Liver (tissue), 9 donors: ENCODE data around the gene CDKN1A. TPM values are rescaled to one million over a fixed set of nuclear protein-coding genes. Genes with fewer than 3 reads are reported as not detected.
A peak's percentile ranks its signal among the peaks of the same experiment; 100 is the strongest.

Experiments
- DNase-seq: peaks from one replicate; pipeline ENCODE4 v3.0.0-alpha.2; 2017; ENCODE audit warnings: low spot score
- H3K27ac ChIP-seq, 2 donors: one replicate each; pipeline ENCODE4 v1.7.0; 2013; ENCODE audit warnings: inconsistent platforms in 2 of 2, low read length in 2 of 2, control low read depth in 1 of 2, low read depth in 1 of 2, mild to moderate bottlenecking in 1 of 2
- H3K27me3 ChIP-seq, 4 donors: one replicate each; pipeline versions ENCODE4 v1.6.1 to v1.7.0; 2013; ENCODE audit warnings: low read length in 3 of 4, inconsistent platforms in 1 of 4, mild to moderate bottlenecking in 1 of 4, moderate library complexity in 1 of 4; ENCODE audit not compliant: control insufficient read depth in 4 of 4, insufficient read depth in 4 of 4
- H3K36me3 ChIP-seq, 4 donors: one replicate each; pipeline versions ENCODE4 v1.6.1 to v1.7.0; 2013; ENCODE audit warnings: low read length in 3 of 4, mild to moderate bottlenecking in 3 of 4, low read depth in 1 of 4, moderate library complexity in 1 of 4; ENCODE audit not compliant: control insufficient read depth in 4 of 4, insufficient read depth in 3 of 4
- H3K4me1 ChIP-seq, 4 donors: one replicate each; pipeline versions ENCODE4 v1.6.1 to v1.7.0; 2013; ENCODE audit warnings: low read length in 3 of 4, mild to moderate bottlenecking in 3 of 4, moderate library complexity in 1 of 4; ENCODE audit not compliant: control insufficient read depth in 4 of 4, insufficient read depth in 4 of 4
- H3K4me3 ChIP-seq, 3 donors: one replicate each; pipeline versions ENCODE4 v1.6.1 to v1.7.0; 2013; ENCODE audit warnings: low read length in 3 of 3, control low read depth in 1 of 3, low read depth in 1 of 3, mild to moderate bottlenecking in 1 of 3
- H3K9ac ChIP-seq, 2 donors: one replicate each; pipeline ENCODE4 v1.7.0; 2013; ENCODE audit warnings: low read length in 2 of 2, mild to moderate bottlenecking in 2 of 2, moderate library complexity in 2 of 2, control low read depth in 1 of 2, low read depth in 1 of 2
- H3K9me3 ChIP-seq, 4 donors: one replicate each; pipeline versions ENCODE4 v1.6.1 to v1.7.0; 2013; ENCODE audit warnings: low read length in 3 of 4; ENCODE audit not compliant: control insufficient read depth in 4 of 4
- ATF3 ChIP-seq: IDR thresholded peaks from 2 replicates; pipeline ENCODE4 v1.6.1; 2016; ENCODE audit warnings: antibody characterized with exemption
- CTCF ChIP-seq: fragments of 150-350 bp; IDR thresholded peaks from 2 replicates; pipeline ENCODE4 v1.5.1; 2017; ENCODE audit warnings: improper control_type of control experiment, low read depth, low read length; ENCODE audit not compliant: missing input control
- EGR1 ChIP-seq, 2 donors: IDR thresholded peaks; 2 replicates each; pipeline ENCODE4 v1.6.1; 2016 to 2018; ENCODE audit warnings: antibody characterized with exemption in 2 of 2, low read depth in 2 of 2
- FOXA1 ChIP-seq: IDR thresholded peaks from 2 replicates; pipeline ENCODE4 v1.6.1; 2016; ENCODE audit warnings: antibody characterized with exemption
- FOXA2 ChIP-seq: IDR thresholded peaks from 2 replicates; pipeline ENCODE4 v1.6.1; 2016; ENCODE audit warnings: antibody characterized with exemption
- GABPA ChIP-seq, 2 donors: IDR thresholded peaks in 1 of 2; conservative IDR thresholded peaks in 1 of 2; 2 replicates each; pipeline ENCODE4 v1.6.1; 2016; ENCODE audit warnings: antibody characterized with exemption in 2 of 2, mild to moderate bottlenecking in 1 of 2, moderate library complexity in 1 of 2
- HNF4A ChIP-seq, 2 donors: conservative IDR thresholded peaks; 2 replicates each; pipeline ENCODE4 v1.6.1; 2016; ENCODE audit warnings: antibody characterized with exemption in 2 of 2, mild to moderate bottlenecking in 2 of 2
- HNF4G ChIP-seq: IDR thresholded peaks from 2 replicates; pipeline ENCODE4 v1.6.1; 2016; ENCODE audit warnings: antibody characterized with exemption
- JUND ChIP-seq, 2 donors: IDR thresholded peaks; 2 replicates each; pipeline ENCODE4 v1.6.1; 2016; ENCODE audit warnings: antibody characterized with exemption in 2 of 2
- NR2F2 ChIP-seq: IDR thresholded peaks from 2 replicates; pipeline ENCODE4 v1.6.1; 2016; ENCODE audit warnings: antibody characterized with exemption
- RAD21 ChIP-seq, 2 donors: IDR thresholded peaks; 2 replicates each; pipeline ENCODE4 v1.6.1; 2016; ENCODE audit warnings: antibody characterized with exemption in 2 of 2, mild to moderate bottlenecking in 2 of 2
- RXRA ChIP-seq, 2 donors: IDR thresholded peaks; 2 replicates each; pipeline ENCODE4 v1.6.1; 2017 to 2018; ENCODE audit warnings: antibody characterized with exemption in 2 of 2, mild to moderate bottlenecking in 1 of 2
- SP1 ChIP-seq: IDR thresholded peaks from 2 replicates; pipeline ENCODE4 v1.6.1; 2018; ENCODE audit warnings: antibody characterized with exemption, mild to moderate bottlenecking
- TAF1 ChIP-seq: conservative IDR thresholded peaks from 2 replicates; pipeline ENCODE4 v1.6.1; 2016; ENCODE audit warnings: antibody characterized with exemption, mild to moderate bottlenecking
- YY1 ChIP-seq: IDR thresholded peaks from 2 replicates; pipeline ENCODE4 v1.6.1; 2016; ENCODE audit warnings: antibody characterized with exemption, mild to moderate bottlenecking
- ZBTB33 ChIP-seq: IDR thresholded peaks from 2 replicates; pipeline ENCODE4 v1.6.1; 2016; ENCODE audit warnings: antibody characterized with exemption
- WGBS: extraction: QIAGEN DNeasy Blood & Tissue Kit; methylation state at CpG from one replicate; pipeline ENCODE4 v1.1.7; 2013; 5-methylcytosine and 5-hydroxymethylcytosine counted together
- polyA plus RNA-seq, 2 donors: library from polyadenylated mRNA; stranded (reverse) in 1 of 2; unstranded in 1 of 2; fragments of 200-250 nt in 1 of 2; fragments of >200 nt in 1 of 2; fragmentation: Nextera tagmentation in 1 of 2; extraction: Ambion mirVana in 1 of 2; gene quantifications; one replicate each; pipeline versions ENCODE4 v1.2.1 to v1.2.3, GENCODE V29; 2013 to 2015
- total RNA-seq, 2 donors: library from RNA; depleted of rRNA; stranded (reverse); fragments of >200 nt; gene quantifications; one replicate each; pipeline ENCODE4 v1.2.3, GENCODE V29; 2014
- TF ChIP-seq, protein P1 (sequence below): IDR thresholded peaks from 2 replicates; pipeline ENCODE4 v1.6.1; 2016; ENCODE audit warnings: antibody characterized with exemption, mild to moderate bottlenecking
- TF ChIP-seq, protein P2 (sequence below): IDR thresholded peaks from 2 replicates; pipeline ENCODE4 v1.6.1; 2016; ENCODE audit warnings: antibody characterized with exemption
- donor health status: healthy.
- donor health status: healthy.
- donor health status: healthy.
- donor health status: healthy.
- donor health status: healthy.

CDKN1A gene
- total and polyA plus RNA-seq, 4 donors = 3.2 to 41.7 (median 20.5) TPM

- H3K4me3 ChIP-seq = no peak overlapping the region
Measured at GRCh38 chr6:36682328-36683144, 4.0 kb downstream of the CDKN1A start.

More at GRCh38 chr6:36682328-36683144, 4.0 kb downstream of the CDKN1A start:
- no peak for DNase-seq
- TF ChIP-seq NR2F2 (peak; percentile 67), HNF4G (peak; percentile 27), FOXA1 (no peak), HNF4A (conservative IDR thresholded peaks at IDR 0.05) (peak; percentile 63 to 80), GABPA (IDR thresholded peaks at IDR 0.05 in 1 of 2, conservative IDR thresholded peaks at IDR 0.05 in 1 of 2) (no peak), EGR1 (IDR thresholded peaks at IDR 0.05; ENCODE audit: low read depth in 2 of 2) (peak in 1 of 2 donors; percentile 38), RXRA (IDR thresholded peaks at IDR 0.05) (peak; percentile 77 to 90), RAD21 (IDR thresholded peaks at IDR 0.05) (peak; percentile 15 to 26), TAF1 (no peak), YY1 (no peak), JUND (IDR thresholded peaks at IDR 0.05) (peak; percentile 61 to 75), ATF3 (no peak), CTCF (no peak), FOXA2 (no peak), ZBTB33 (no peak), SP1 (peak; percentile 47)
- TF ChIP-seq, protein P1, sequence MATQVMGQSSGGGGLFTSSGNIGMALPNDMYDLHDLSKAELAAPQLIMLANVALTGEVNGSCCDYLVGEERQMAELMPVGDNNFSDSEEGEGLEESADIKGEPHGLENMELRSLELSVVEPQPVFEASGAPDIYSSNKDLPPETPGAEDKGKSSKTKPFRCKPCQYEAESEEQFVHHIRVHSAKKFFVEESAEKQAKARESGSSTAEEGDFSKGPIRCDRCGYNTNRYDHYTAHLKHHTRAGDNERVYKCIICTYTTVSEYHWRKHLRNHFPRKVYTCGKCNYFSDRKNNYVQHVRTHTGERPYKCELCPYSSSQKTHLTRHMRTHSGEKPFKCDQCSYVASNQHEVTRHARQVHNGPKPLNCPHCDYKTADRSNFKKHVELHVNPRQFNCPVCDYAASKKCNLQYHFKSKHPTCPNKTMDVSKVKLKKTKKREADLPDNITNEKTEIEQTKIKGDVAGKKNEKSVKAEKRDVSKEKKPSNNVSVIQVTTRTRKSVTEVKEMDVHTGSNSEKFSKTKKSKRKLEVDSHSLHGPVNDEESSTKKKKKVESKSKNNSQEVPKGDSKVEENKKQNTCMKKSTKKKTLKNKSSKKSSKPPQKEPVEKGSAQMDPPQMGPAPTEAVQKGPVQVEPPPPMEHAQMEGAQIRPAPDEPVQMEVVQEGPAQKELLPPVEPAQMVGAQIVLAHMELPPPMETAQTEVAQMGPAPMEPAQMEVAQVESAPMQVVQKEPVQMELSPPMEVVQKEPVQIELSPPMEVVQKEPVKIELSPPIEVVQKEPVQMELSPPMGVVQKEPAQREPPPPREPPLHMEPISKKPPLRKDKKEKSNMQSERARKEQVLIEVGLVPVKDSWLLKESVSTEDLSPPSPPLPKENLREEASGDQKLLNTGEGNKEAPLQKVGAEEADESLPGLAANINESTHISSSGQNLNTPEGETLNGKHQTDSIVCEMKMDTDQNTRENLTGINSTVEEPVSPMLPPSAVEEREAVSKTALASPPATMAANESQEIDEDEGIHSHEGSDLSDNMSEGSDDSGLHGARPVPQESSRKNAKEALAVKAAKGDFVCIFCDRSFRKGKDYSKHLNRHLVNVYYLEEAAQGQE = no peak
- TF ChIP-seq, protein P2, sequence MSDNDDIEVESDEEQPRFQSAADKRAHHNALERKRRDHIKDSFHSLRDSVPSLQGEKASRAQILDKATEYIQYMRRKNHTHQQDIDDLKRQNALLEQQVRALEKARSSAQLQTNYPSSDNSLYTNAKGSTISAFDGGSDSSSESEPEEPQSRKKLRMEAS = peak; percentile 49
- peak overlapping the region in 1 of 2 donors; percentile 33 for H3K9ac ChIP-seq
- H3K27ac ChIP-seq = peak overlapping the region; percentile 54 to 70
- peaks cover 14 to 31% (median 22%) of the 10 kb centered on the region in 4 donors for H3K36me3 ChIP-seq
- no peaks in the 10 kb centered on the region for H3K27me3 ChIP-seq
- no peaks in the 10 kb centered on the region for H3K9me3 ChIP-seq
- peaks cover 14 to 51% (median 38%) of the 10 kb centered on the region in 4 donors for H3K4me1 ChIP-seq
- 39% methylated on average over 11 of the region's 11 CpGs for WGBS
